Large intestine (tissue), 3 donors: ENCODE results near the gene CREM. TPM values are rescaled to one million over a fixed set of nuclear protein-coding genes. Genes with fewer than 3 reads are reported as not detected.

Experiments used
- DNase-seq, 2 donors: peaks; one replicate each; pipeline versions ENCODE4 v3.0.0 to v3.0.0-alpha.2; 2013
- H3K27ac ChIP-seq: one replicate; pipeline ENCODE4 v1.5.1; 2013; ENCODE audit warnings: low read length
- H3K27me3 ChIP-seq: 2 replicates; pipeline ENCODE4 v1.6.1; 2013; ENCODE audit warnings: low read length; ENCODE audit not compliant: control insufficient read depth, insufficient read depth
- H3K36me3 ChIP-seq: 2 replicates; pipeline ENCODE4 v1.6.1; 2013; ENCODE audit warnings: low read length; ENCODE audit not compliant: control insufficient read depth, insufficient read depth
- H3K4me1 ChIP-seq: one replicate; pipeline ENCODE4 v1.6.1; 2013; ENCODE audit warnings: low read length; ENCODE audit not compliant: control insufficient read depth, insufficient read depth
- H3K4me3 ChIP-seq: one replicate; pipeline ENCODE4 v1.5.1; 2013; ENCODE audit warnings: low read length
- H3K9me3 ChIP-seq: one replicate; pipeline ENCODE4 v1.6.1; 2013; ENCODE audit warnings: mild to moderate bottlenecking, low read depth, low read length, moderate library complexity; ENCODE audit not compliant: control insufficient read depth
- WGBS: methylation state at CpG from one replicate; pipeline ENCODE4 v1.1.5; 2013; ENCODE audit warnings: low lambda C conversion rate; ENCODE audit not compliant: insufficient coverage; 5-methylcytosine and 5-hydroxymethylcytosine counted together
- polyA plus RNA-seq: library from polyadenylated mRNA; unstranded; fragments of 120-200 nt; gene quantifications from one replicate; pipeline ENCODE4 v1.2.1, GENCODE V29; 2013

CREM gene
- polyA plus RNA-seq, 1 donor, result 24.2 TPM

DNA sequence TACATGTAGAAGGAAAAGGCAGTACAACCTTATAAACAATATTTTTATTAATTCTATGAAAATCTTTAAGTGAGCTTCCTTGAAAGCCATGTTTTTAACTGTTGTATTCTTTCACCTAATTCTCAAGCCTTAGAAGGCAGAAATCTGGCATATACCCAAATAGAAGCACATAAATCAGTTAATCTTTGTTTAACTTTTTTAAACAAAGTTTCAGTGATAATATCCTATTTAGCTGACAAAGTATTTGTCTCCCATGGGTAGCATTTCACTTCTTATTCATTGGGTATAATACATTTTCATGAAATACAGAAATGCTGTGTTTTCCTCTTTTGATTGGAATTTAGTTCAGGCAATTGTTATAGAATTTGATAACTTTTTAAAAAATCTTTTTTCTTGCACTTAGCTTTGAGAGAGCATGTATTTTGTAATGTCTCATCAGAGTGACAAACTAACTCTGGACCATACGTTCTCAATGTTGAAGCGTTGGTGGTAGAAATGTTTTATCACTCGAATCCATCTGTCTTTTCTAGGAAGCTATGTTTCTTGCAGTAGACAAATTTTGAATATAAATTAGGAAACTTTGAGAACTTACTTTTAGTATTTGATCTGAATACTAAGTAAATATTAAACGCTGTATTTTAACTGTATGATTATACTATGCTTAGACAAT, 78.1 kb downstream of the CREM start:
- DNase-seq, result no peak
- no peaks in the 10 kb centered on the region for H3K9me3 ChIP-seq
- 83% methylated on average over 1 of the region's 4 CpGs for WGBS
- H3K4me3 ChIP-seq, result no peak overlapping the region
- H3K4me1 ChIP-seq, result no peaks in the 10 kb centered on the region
- no peaks in the 10 kb centered on the region for H3K36me3 ChIP-seq
- H3K27ac ChIP-seq, result no peak overlapping the region
- H3K27me3 ChIP-seq, result no peaks in the 10 kb centered on the region

DNA sequence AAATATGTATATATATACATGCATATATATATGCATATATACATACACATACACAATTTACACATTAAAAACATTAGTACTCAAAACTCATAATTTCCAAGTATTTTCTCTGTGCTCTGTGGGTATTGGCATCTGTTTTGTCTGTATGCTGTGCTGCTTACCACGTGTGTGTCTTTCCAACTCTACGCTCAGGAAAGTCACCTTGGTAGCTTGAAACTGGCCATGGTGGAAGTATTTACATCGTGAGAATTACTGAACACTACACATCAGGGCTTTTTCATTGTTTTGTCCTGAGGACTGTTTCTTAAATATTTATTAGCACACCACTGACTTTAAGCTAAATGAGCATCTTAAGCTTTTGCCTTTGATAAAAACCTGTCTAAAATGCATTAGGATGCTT, 79.6 kb downstream of the CREM start:
- Histone ChIP-seq H3K4me1 (no peaks in the 10 kb centered on the region), H3K27me3 (no peaks in the 10 kb centered on the region), H3K9me3 (no peaks in the 10 kb centered on the region), H3K4me3 (no peak overlapping the region), H3K27ac (no peak overlapping the region), H3K36me3 (peaks cover 2% of the 10 kb centered on the region)
- DNase-seq, result no peak
- 100% methylated on average over 1 of the region's 3 CpGs for WGBS

- H3K4me3 ChIP-seq, result no peak overlapping the region
- DNase-seq, result no peak
- 100% methylated on average over 2 of the region's 5 CpGs for WGBS
- no peak overlapping the region for H3K27ac ChIP-seq
- no peaks in the 10 kb centered on the region for H3K27me3 ChIP-seq
- peaks cover 2% of the 10 kb centered on the region for H3K36me3 ChIP-seq
- H3K4me1 ChIP-seq, result no peaks in the 10 kb centered on the region
- H3K9me3 ChIP-seq, result no peaks in the 10 kb centered on the region
Measured at GRCh38 chr10:35208536-35208935, 81.9 kb downstream of the CREM start.

GRCh38 chr10:35208949-35209613, 82.4 kb downstream of the CREM start:
- no peak overlapping the region for H3K27ac ChIP-seq
- H3K4me3 ChIP-seq, result no peak overlapping the region
- no peak for DNase-seq
- no peaks in the 10 kb centered on the region for H3K9me3 ChIP-seq
- H3K36me3 ChIP-seq, result peaks cover 2% of the 10 kb centered on the region
- WGBS, result 100% methylated on average over 4 of the region's 7 CpGs
- no peaks in the 10 kb centered on the region for H3K4me1 ChIP-seq
- H3K27me3 ChIP-seq, result no peaks in the 10 kb centered on the region

GRCh38 chr10:35210961-35211360, 84.3 kb downstream of the CREM start:
- 33% methylated on average over 1 of the region's 6 CpGs for WGBS

DNA sequence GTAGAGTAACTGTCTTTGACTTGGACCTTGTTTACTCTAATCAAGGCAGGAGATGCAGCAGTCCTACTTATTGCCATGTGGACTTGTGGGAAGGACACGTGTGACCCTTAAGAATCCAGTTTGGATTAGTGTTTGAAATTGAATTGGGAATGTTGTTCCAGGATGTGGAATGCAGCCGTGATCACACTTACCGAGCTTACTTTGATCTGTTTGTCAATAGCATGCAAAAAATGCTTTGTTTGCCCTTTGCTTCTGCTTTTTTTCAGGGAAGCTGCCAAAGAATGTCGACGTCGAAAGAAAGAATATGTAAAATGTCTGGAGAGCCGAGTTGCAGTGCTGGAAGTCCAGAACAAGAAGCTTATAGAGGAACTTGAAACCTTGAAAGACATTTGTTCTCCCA, 84.7 kb downstream of the CREM start:
- Histone ChIP-seq H3K4me1 (no peaks in the 10 kb centered on the region), H3K9me3 (no peaks in the 10 kb centered on the region), H3K4me3 (no peak overlapping the region), H3K27me3 (no peaks in the 10 kb centered on the region), H3K27ac (no peak overlapping the region), H3K36me3 (peaks cover 2% of the 10 kb centered on the region)
- WGBS, result 43% methylated on average over 4 of the region's 7 CpGs
- DNase-seq, result no peak

More at GRCh38 chr10:35210961-35211360, 84.3 kb downstream of the CREM start:
- Histone ChIP-seq H3K27ac (no peak overlapping the region), H3K36me3 (peaks cover 2% of the 10 kb centered on the region), H3K4me3 (no peak overlapping the region), H3K4me1 (no peaks in the 10 kb centered on the region), H3K27me3 (no peaks in the 10 kb centered on the region), H3K9me3 (no peaks in the 10 kb centered on the region)
- no peak for DNase-seq

GRCh38 chr10:35212856-35213255, 86.2 kb downstream of the CREM start:
- H3K4me3 ChIP-seq, result no peak overlapping the region
- H3K27ac ChIP-seq, result no peak overlapping the region
- 80% methylated on average over 2 of the region's 6 CpGs for WGBS
- H3K9me3 ChIP-seq, result no peaks in the 10 kb centered on the region
- H3K36me3 ChIP-seq, result peaks cover 2% of the 10 kb centered on the region
- H3K4me1 ChIP-seq, result no peaks in the 10 kb centered on the region
- no peak for DNase-seq
- H3K27me3 ChIP-seq, result no peaks in the 10 kb centered on the region

DNA sequence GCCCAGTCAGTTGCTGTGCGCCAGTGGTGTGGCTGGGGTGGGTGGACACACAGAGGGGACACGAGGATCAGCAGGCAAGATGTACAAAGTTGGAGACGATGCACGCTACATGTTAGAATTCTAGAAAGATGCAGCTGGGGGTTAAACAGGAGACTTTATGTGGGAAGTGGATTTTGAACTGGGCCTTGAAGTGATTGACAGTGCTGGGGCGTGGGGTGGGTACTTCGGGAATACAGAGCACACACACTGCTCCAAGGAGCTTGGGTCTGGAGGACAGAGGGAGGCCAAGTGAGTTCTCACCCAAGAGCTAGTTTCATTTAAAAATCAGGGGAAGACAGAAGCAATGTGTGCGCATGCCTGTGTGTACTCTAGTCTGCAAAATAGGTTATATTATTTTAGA, 87.1 kb downstream of the CREM start:
- WGBS, result 100% methylated on average over 1 of the region's 7 CpGs

DNA sequence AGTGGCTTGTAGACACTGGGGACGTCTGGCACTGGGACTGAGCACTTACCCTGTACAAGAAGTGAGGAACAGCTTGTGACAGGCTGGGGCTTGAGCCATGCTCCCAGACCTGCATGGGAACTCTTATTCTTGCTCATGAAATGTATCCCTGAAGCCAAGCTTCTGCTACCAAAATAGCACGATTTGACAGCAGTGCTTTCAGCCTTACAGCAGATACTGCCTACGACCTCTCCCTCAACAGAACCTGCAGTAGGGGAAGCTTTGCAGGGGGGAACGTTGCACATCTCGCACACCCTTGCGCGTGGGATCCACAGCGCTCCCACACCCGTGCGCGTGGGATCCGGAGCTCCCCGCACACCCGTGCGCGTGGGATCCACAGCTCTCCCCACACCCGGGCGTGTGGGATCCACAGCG, 88.0 kb downstream of the CREM start:
- Histone ChIP-seq H3K9me3 (no peaks in the 10 kb centered on the region), H3K4me3 (no peak overlapping the region), H3K4me1 (no peaks in the 10 kb centered on the region), H3K27me3 (no peaks in the 10 kb centered on the region), H3K27ac (no peak overlapping the region), H3K36me3 (peaks cover 2% of the 10 kb centered on the region)
- DNase-seq, result no peak
- no CpG with 5 or more reads among the region's 19 CpGs for WGBS

More for the DNA sequence above, 87.1 kb downstream of the CREM start:
- Histone ChIP-seq H3K4me3 (no peak overlapping the region), H3K9me3 (no peaks in the 10 kb centered on the region), H3K27ac (no peak overlapping the region), H3K36me3 (peaks cover 2% of the 10 kb centered on the region), H3K4me1 (no peaks in the 10 kb centered on the region), H3K27me3 (no peaks in the 10 kb centered on the region)
- no peak for DNase-seq

- DNase-seq, result no peak
- WGBS, result 92% methylated on average over 2 of the region's 3 CpGs
- Histone ChIP-seq H3K27me3 (no peaks in the 10 kb centered on the region), H3K27ac (no peak overlapping the region), H3K4me3 (no peak overlapping the region), H3K36me3 (peaks cover 2% of the 10 kb centered on the region), H3K9me3 (no peaks in the 10 kb centered on the region), H3K4me1 (no peaks in the 10 kb centered on the region)
Measured at GRCh38 chr10:35215107-35215506, 88.5 kb downstream of the CREM start.
